HCT116 (cell line): ENCODE results near the gene MANEAL. TPM values are rescaled to one million over a fixed set of nuclear protein-coding genes. Genes with fewer than 3 reads are reported as not detected.

Source experiments
- ATAC-seq: fragments of 200-7000 bp; cut with Tn5 transposase; 2 replicates; pipeline ENCODE4 v1.9.1; 2020; ENCODE audit warnings: mild to moderate bottlenecking, moderate library complexity
- BruUV-seq: library from RNA; stranded (reverse); fragments of 400-500 nt; replicated peaks from 2 replicates; lab custom pipeline; 2021; lab: Mats Ljungman, UMichigan
- CTCF ChIA-PET: fragments of 300-600 bp; sonication (Branson Sonifier 250); formaldehyde crosslinking; loops from one replicate; lab custom pipeline; 2021; ENCODE audit warnings: antibody characterized with exemption; lab: Charles Lee
- POLR2A ChIA-PET: fragments of 300-600, 350-600 bp; sonication (Branson Sonifier 250); formaldehyde crosslinking; loops from one replicate; lab custom pipeline; 2021; ENCODE audit warnings: antibody characterized with exemption; lab: Charles Lee
- RAD21 ChIA-PET, 2 experiments: fragments of 300-600 bp; sonication (Branson Sonifier 250); formaldehyde crosslinking; loops; one replicate each; lab custom pipeline; 2023; ENCODE audit warnings: low total read pairs in 2 of 2; ENCODE audit not compliant: uncharacterized antibody in 2 of 2, unreplicated experiment in 2 of 2, low non-redundant PET in 1 of 2; lab: Charles Lee
- DNase-seq: peaks from one replicate; pipeline ENCODE4 v3.0.0-alpha.2; 2010; ENCODE audit warnings: low read depth, low spot score
- H2AFZ ChIP-seq: fragments of 200-600 bp; shearing (Covaris generic), sonication (generic); 2 replicates; pipeline ENCODE4 v1.6.1; 2017; ENCODE audit warnings: low read depth, mixed run types, mixed read lengths, antibody characterized with exemption, low read length; ENCODE audit not compliant: poor library complexity, severe bottlenecking
- H3K27ac ChIP-seq: 2 replicates; pipeline ENCODE4 v1.5.1; 2012; ENCODE audit warnings: low read depth, low read length
- H3K27me3 ChIP-seq: fragments of 200-600 bp; sonication (generic); 2 replicates; pipeline ENCODE4 v1.6.1; 2016; ENCODE audit warnings: mixed run types, low read length, mixed read lengths; ENCODE audit not compliant: insufficient read depth
- H3K36me3 ChIP-seq, 2 experiments: fragments of 200-500 bp in 1 of 2; fragments of 200-600 bp in 1 of 2; sonication (Bioruptor generic) in 1 of 2; sonication (generic) in 1 of 2; 2 replicates each; pipeline versions ENCODE4 v1.5.1 to v1.6.1; 2014 to 2016; ENCODE audit warnings: low read length in 2 of 2, inconsistent platforms in 1 of 2, mixed read lengths in 1 of 2, mixed run types in 1 of 2; ENCODE audit not compliant: insufficient read depth in 2 of 2, control insufficient read depth in 1 of 2
- H3K4me1 ChIP-seq, 2 experiments: fragments of 200-600 bp in 1 of 2; sonication (generic) in 1 of 2; 2 replicates each; pipeline versions ENCODE4 v1.5.1 to v1.6.1; 2012 to 2017; ENCODE audit warnings: low read length in 2 of 2, inconsistent platforms in 1 of 2, mild to moderate bottlenecking in 1 of 2, mixed read lengths in 1 of 2, mixed run types in 1 of 2, moderate library complexity in 1 of 2; ENCODE audit not compliant: insufficient read depth in 2 of 2, control insufficient read depth in 1 of 2
- H3K4me2 ChIP-seq: fragments of 200-600 bp; sonication (generic); 2 replicates; pipeline ENCODE4 v1.6.1; 2017; ENCODE audit warnings: mixed run types, low read length, mixed read lengths
- H3K4me3 ChIP-seq, 2 experiments: fragments of 200-600 bp in 1 of 2; sonication (generic) in 1 of 2; replicated peaks in 1 of 2; 2 replicates each; pipeline ENCODE4 v1.5.1; 2011 to 2016; ENCODE audit warnings: low read length in 2 of 2, control low read depth in 1 of 2, low read depth in 1 of 2, mild to moderate bottlenecking in 1 of 2, mixed read lengths in 1 of 2, mixed run types in 1 of 2
- H3K79me2 ChIP-seq: fragments of 200-600 bp; sonication (generic); 2 replicates; pipeline ENCODE4 v1.6.1; 2017; ENCODE audit warnings: mild to moderate bottlenecking, mixed run types, low read length, moderate library complexity, mixed read lengths; ENCODE audit not compliant: insufficient read depth
- H3K9ac ChIP-seq: fragments of 200-600 bp; sonication (generic); 2 replicates; pipeline ENCODE4 v1.6.1; 2016; ENCODE audit warnings: low read length, mixed read lengths
- H3K9me2 ChIP-seq: fragments of 200-600 bp; sonication (generic), shearing (Covaris generic); 2 replicates; pipeline ENCODE4 v1.6.1; 2017; ENCODE audit warnings: mixed run types, mild to moderate bottlenecking, moderate library complexity; ENCODE audit not compliant: insufficient read depth
- H3K9me3 ChIP-seq, 2 experiments: fragments of 200-500 bp in 1 of 2; fragments of 200-600 bp in 1 of 2; sonication (Bioruptor generic) in 1 of 2; sonication (generic) in 1 of 2; 2 replicates each; pipeline ENCODE4 v1.6.1; 2014 to 2017; ENCODE audit warnings: low read length in 2 of 2, mixed read lengths in 2 of 2, inconsistent platforms in 1 of 2, low read depth in 1 of 2, mild to moderate bottlenecking in 1 of 2, mixed run types in 1 of 2, moderate library complexity in 1 of 2; ENCODE audit not compliant: control insufficient read depth in 1 of 2, insufficient read depth in 1 of 2
- H4K20me1 ChIP-seq: fragments of 200-600 bp; sonication (generic), shearing (Covaris generic); 2 replicates; pipeline ENCODE4 v1.6.1; 2017; ENCODE audit warnings: mixed run types, mild to moderate bottlenecking, moderate library complexity; ENCODE audit not compliant: insufficient read depth
- CBX3 ChIP-seq: IDR thresholded peaks from 2 replicates; pipeline ENCODE4 v1.6.1; 2012; ENCODE audit warnings: low read depth
- CTCF ChIP-seq, 3 experiments: fragments of 200-600 bp in 1 of 3; sonication (generic) in 1 of 3; IDR thresholded peaks in 2 of 3; conservative IDR thresholded peaks in 1 of 3; 2 replicates each; pipeline ENCODE4 v1.5.1; 2012 to 2017; ENCODE audit warnings: low read depth in 2 of 3, low read length in 2 of 3, antibody characterized with exemption in 1 of 3, borderline replicate concordance in 1 of 3, control low read depth in 1 of 3, mild to moderate bottlenecking in 1 of 3, mixed read lengths in 1 of 3, mixed run types in 1 of 3, moderate library complexity in 1 of 3; ENCODE audit not compliant: insufficient read depth in 1 of 3
- EZH2 ChIP-seq: fragments of 200-600 bp; sonication (generic); IDR thresholded peaks from 2 replicates; pipeline ENCODE4 v1.6.1; 2017; ENCODE audit warnings: antibody characterized with exemption, mixed run types
- FOSL1 ChIP-seq: IDR thresholded peaks from 2 replicates; pipeline ENCODE4 v1.6.1; 2012; ENCODE audit warnings: low read depth
- POLR2AphosphoS5 ChIP-seq: IDR thresholded peaks from 2 replicates; pipeline ENCODE4 v1.6.1; 2011; ENCODE audit warnings: mild to moderate bottlenecking, low read depth, low read length, moderate library complexity
- REST ChIP-seq: IDR thresholded peaks from 2 replicates; pipeline ENCODE4 v1.6.1; 2012; ENCODE audit warnings: low read depth
- intact Hi-C: fragments of 100-400 bp; cut with micrococcal nuclease; formaldehyde crosslinking; loops from 2 replicates; pipeline ENCODE4 v1.10.0; 2022
- total RNA-seq: library from RNA; stranded (reverse); gene quantifications from one replicate; pipeline ENCODE4 v1.2.1, GENCODE V29; 2021; ENCODE audit not compliant: unreplicated experiment
- TF ChIP-seq, protein P1 (sequence below): IDR thresholded peaks from 2 replicates; pipeline ENCODE4 v1.6.1; 2012

Gene MANEAL
- total RNA-seq, 1 experiment from 2014 or later: 17.3 TPM

GRCh38 chr1:37763791-37764413 lies 29.7 kb upstream of the MANEAL start:
- Histone ChIP-seq H3K27me3 (peaks cover 43% of the 10 kb centered on the region), H3K9me2 (no peaks in the 10 kb centered on the region), H4K20me1 (no peaks in the 10 kb centered on the region), H3K27ac (no peak overlapping the region), H3K79me2 (no peaks in the 10 kb centered on the region), H3K4me2 (no peak overlapping the region), H3K9me3 (no peaks in the 10 kb centered on the region), H3K4me1 (peaks cover 0 to 8% of the 10 kb centered on the region in 2 experiments; a peak in 1 of 4 replicates), H2AFZ (no peak overlapping the region), H3K9ac (no peak overlapping the region), H3K4me3 (no peak overlapping the region), H3K36me3 (no peaks in the 10 kb centered on the region)
- DNase-seq (no peak), ATAC-seq (no peak)
- intact Hi-C loops: no loop called here
- RAD21 ChIA-PET: no interaction called here
- BruUV-seq: no TSS peak
- CTCF ChIA-PET: no interaction called here
- POLR2A ChIA-PET: no interaction called here
- TF ChIP-seq EZH2 (no peak), POLR2AphosphoS5 (no peak), CBX3 (no peak), FOSL1 (no peak), CTCF (IDR thresholded peaks at IDR 0.05 in 2 of 3, conservative IDR thresholded peaks at IDR 0.05 in 1 of 3; ENCODE audit: borderline replicate concordance in 1 of 3, insufficient read depth in 1 of 3, low read depth in 2 of 3, low read length in 2 of 3) (no peak)

DNA sequence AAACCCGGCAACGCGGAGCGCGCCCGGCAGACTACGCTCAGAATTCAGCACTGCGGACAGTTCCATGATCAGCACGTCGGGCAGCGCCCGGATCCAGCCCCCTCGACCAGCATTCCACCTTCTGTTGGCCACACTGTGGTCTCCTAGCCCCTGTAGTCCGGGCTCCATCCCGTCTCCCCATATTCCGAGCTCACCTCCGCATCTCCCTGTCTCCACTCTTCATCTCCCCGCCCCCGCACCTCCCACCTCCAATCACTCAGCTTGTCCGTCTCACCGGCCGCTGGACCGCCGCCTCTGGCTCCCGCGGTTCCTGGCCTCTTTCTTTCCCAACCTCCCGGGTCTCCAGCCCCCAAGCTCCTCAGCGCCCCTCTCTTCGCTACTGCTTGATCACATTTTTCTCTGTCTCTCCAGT lies 29.2 kb upstream of the MANEAL start:
- no peaks in the 10 kb centered on the region for H3K9me2 ChIP-seq
- intact Hi-C loops: no loop called here
- H3K27me3 ChIP-seq: peaks cover 43% of the 10 kb centered on the region
- no peak overlapping the region for H2AFZ ChIP-seq
- no peaks in the 10 kb centered on the region for H3K79me2 ChIP-seq
- ATAC-seq (peak; percentile 57), DNase-seq (no peak)
- ChIA-PET POLR2A (no interaction called here), CTCF (no interaction called here), RAD21 (no interaction called here)
- no peak overlapping the region for H3K4me2 ChIP-seq
- peaks cover 0 to 8% of the 10 kb centered on the region in 2 experiments; a peak in 1 of 4 replicates for H3K4me1 ChIP-seq
- no peak overlapping the region for H3K27ac ChIP-seq
- no peaks in the 10 kb centered on the region for H3K9me3 ChIP-seq
- H4K20me1 ChIP-seq: no peaks in the 10 kb centered on the region
- H3K36me3 ChIP-seq: no peaks in the 10 kb centered on the region
- peak; percentile 92 for TF ChIP-seq REST
- TF ChIP-seq, protein P1, sequence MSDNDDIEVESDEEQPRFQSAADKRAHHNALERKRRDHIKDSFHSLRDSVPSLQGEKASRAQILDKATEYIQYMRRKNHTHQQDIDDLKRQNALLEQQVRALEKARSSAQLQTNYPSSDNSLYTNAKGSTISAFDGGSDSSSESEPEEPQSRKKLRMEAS: no peak
- H3K9ac ChIP-seq: no peak overlapping the region
- BruUV-seq: no TSS peak
- H3K4me3 ChIP-seq: no peak overlapping the region
